IPS-18a (cell line): ENCODE measurements around the gene SPARCL1.
"Not testable (repeated sequence)": the region's sequence is repeated elsewhere in the genome, so short reads cannot be mapped to it uniquely, and the experiment has no call there.

Experiments
- H3K27ac ChIP-seq: one replicate; pipeline ENCODE4 v1.5.1; 2013; ENCODE audit warnings: low read length
- H3K27me3 ChIP-seq: one replicate; pipeline ENCODE4 v1.6.1; 2013; ENCODE audit warnings: mild to moderate bottlenecking, low read length; ENCODE audit not compliant: control insufficient read depth, insufficient read depth
- H3K36me3 ChIP-seq: one replicate; pipeline ENCODE4 v1.6.1; 2013; ENCODE audit warnings: low read depth, low read length; ENCODE audit not compliant: control insufficient read depth
- H3K4me1 ChIP-seq: one replicate; pipeline ENCODE4 v1.6.1; 2013; ENCODE audit warnings: low read depth, low read length; ENCODE audit not compliant: control insufficient read depth
- H3K4me3 ChIP-seq: one replicate; pipeline ENCODE4 v1.5.1; 2013; ENCODE audit warnings: low read length
- H3K9ac ChIP-seq: one replicate; pipeline ENCODE4 v1.6.1; 2013; ENCODE audit warnings: mild to moderate bottlenecking, low read length, moderate library complexity
- H3K9me3 ChIP-seq: one replicate; pipeline ENCODE4 v1.6.1; 2013; ENCODE audit warnings: low read depth, low read length; ENCODE audit not compliant: control insufficient read depth

SPARCL1 gene

GRCh38 chr4:87529187-87529586 lies at the start of gene SPARCL1:
Gene SPARCL1 (minus strand): TSS chr4:87529376. CDS start chr4:87499574, 29,802 bp downstream.
- peaks cover 43% of the 10 kb centered on the region for H3K4me1 ChIP-seq
- H3K4me3 ChIP-seq: no peak within 1 kb of the TSS
- no peaks in the 10 kb centered on the region for H3K36me3 ChIP-seq
- H3K27me3 ChIP-seq: no peaks in the 10 kb centered on the region
- no peak within 1 kb of the TSS for H3K9ac ChIP-seq
- no peaks in the 10 kb centered on the region for H3K9me3 ChIP-seq
- no peak within 1 kb of the TSS for H3K27ac ChIP-seq

- Histone ChIP-seq H3K9me3 (no peaks in the 10 kb centered on the region), H3K9ac (no peak overlapping the region), H3K27me3 (no peaks in the 10 kb centered on the region), H3K27ac (no peak overlapping the region), H3K36me3 (no peaks in the 10 kb centered on the region), H3K4me1 (no peaks in the 10 kb centered on the region), H3K4me3 (no peak overlapping the region)
Observed at GRCh38 chr4:87575983-87576382, 46.8 kb upstream of the SPARCL1 start.

- H3K4me3 ChIP-seq: no peak overlapping the region
- no peak overlapping the region for H3K9ac ChIP-seq
- H3K36me3 ChIP-seq: no peaks in the 10 kb centered on the region
- H3K9me3 ChIP-seq: no peaks in the 10 kb centered on the region
- no peaks in the 10 kb centered on the region for H3K4me1 ChIP-seq
- H3K27ac ChIP-seq: no peak overlapping the region
- H3K27me3 ChIP-seq: no peaks in the 10 kb centered on the region
Observed at GRCh38 chr4:87575408-87575807, 46.2 kb upstream of the SPARCL1 start.

- no peak overlapping the region for H3K4me3 ChIP-seq
Observed at GRCh38 chr4:87574996-87575395, 45.8 kb upstream of the SPARCL1 start.

GRCh38 chr4:87574376-87574775 lies 45.2 kb upstream of the SPARCL1 start:
- H3K27ac ChIP-seq, H3K4me3 ChIP-seq, H3K36me3 ChIP-seq, H3K27me3 ChIP-seq, H3K4me1 ChIP-seq, H3K9ac ChIP-seq, H3K9me3 ChIP-seq: not testable (repeated sequence)

More at GRCh38 chr4:87574996-87575395, 45.8 kb upstream of the SPARCL1 start:
- Histone ChIP-seq H3K9me3 (no peaks in the 10 kb centered on the region), H3K27me3 (no peaks in the 10 kb centered on the region), H3K4me1 (no peaks in the 10 kb centered on the region), H3K9ac (no peak overlapping the region), H3K27ac (no peak overlapping the region), H3K36me3 (no peaks in the 10 kb centered on the region)

GRCh38 chr4:87570290-87570805 lies 41.2 kb upstream of the SPARCL1 start:
- Histone ChIP-seq H3K4me3 (no peak overlapping the region), H3K27me3 (no peaks in the 10 kb centered on the region), H3K36me3 (no peaks in the 10 kb centered on the region)

GRCh38 chr4:87567191-87567590 lies 38.0 kb upstream of the SPARCL1 start:
- Histone ChIP-seq H3K27ac (no peak overlapping the region), H3K36me3 (no peaks in the 10 kb centered on the region), H3K9me3 (no peaks in the 10 kb centered on the region), H3K9ac (no peak overlapping the region), H3K4me3 (no peak overlapping the region), H3K4me1 (no peaks in the 10 kb centered on the region), H3K27me3 (no peaks in the 10 kb centered on the region)

More at GRCh38 chr4:87570290-87570805, 41.2 kb upstream of the SPARCL1 start:
- H3K4me1 ChIP-seq: no peaks in the 10 kb centered on the region
- no peak overlapping the region for H3K9ac ChIP-seq
- no peaks in the 10 kb centered on the region for H3K9me3 ChIP-seq
- no peak overlapping the region for H3K27ac ChIP-seq

- Histone ChIP-seq H3K27me3 (no peaks in the 10 kb centered on the region), H3K27ac (no peak overlapping the region), H3K9ac (no peak overlapping the region), H3K4me1 (no peaks in the 10 kb centered on the region), H3K36me3 (no peaks in the 10 kb centered on the region), H3K9me3 (no peaks in the 10 kb centered on the region), H3K4me3 (no peak overlapping the region)
Observed at GRCh38 chr4:87566276-87566675, 37.1 kb upstream of the SPARCL1 start.

- no peaks in the 10 kb centered on the region for H3K9me3 ChIP-seq
- no peak overlapping the region for H3K27ac ChIP-seq
- H3K4me3 ChIP-seq: no peak overlapping the region
- no peaks in the 10 kb centered on the region for H3K27me3 ChIP-seq
- no peaks in the 10 kb centered on the region for H3K4me1 ChIP-seq
- H3K9ac ChIP-seq: no peak overlapping the region
- no peaks in the 10 kb centered on the region for H3K36me3 ChIP-seq
Observed at GRCh38 chr4:87565746-87566145, 36.6 kb upstream of the SPARCL1 start.

- Histone ChIP-seq H3K27me3 (no peaks in the 10 kb centered on the region), H3K4me1 (peaks cover 4% of the 10 kb centered on the region), H3K4me3 (no peak overlapping the region), H3K27ac (no peak overlapping the region), H3K9me3 (no peaks in the 10 kb centered on the region), H3K36me3 (no peaks in the 10 kb centered on the region), H3K9ac (no peak overlapping the region)
Observed at GRCh38 chr4:87560802-87561201, 31.6 kb upstream of the SPARCL1 start.

GRCh38 chr4:87559090-87559837 lies 30.1 kb upstream of the SPARCL1 start:
- no peaks in the 10 kb centered on the region for H3K9me3 ChIP-seq
- no peak overlapping the region for H3K27ac ChIP-seq
- H3K27me3 ChIP-seq: no peaks in the 10 kb centered on the region
- H3K4me3 ChIP-seq: no peak overlapping the region
- no peak overlapping the region for H3K9ac ChIP-seq
- H3K4me1 ChIP-seq: peaks cover 4% of the 10 kb centered on the region
- H3K36me3 ChIP-seq: no peaks in the 10 kb centered on the region

GRCh38 chr4:87557348-87557747 lies 28.2 kb upstream of the SPARCL1 start:
- H3K4me3 ChIP-seq: no peak overlapping the region
- no peaks in the 10 kb centered on the region for H3K36me3 ChIP-seq
- no peaks in the 10 kb centered on the region for H3K9me3 ChIP-seq
- no peak overlapping the region for H3K9ac ChIP-seq
- H3K27ac ChIP-seq: no peak overlapping the region
- peaks cover 4% of the 10 kb centered on the region for H3K4me1 ChIP-seq
- H3K27me3 ChIP-seq: no peaks in the 10 kb centered on the region
